Stimulated activated CD8-positive, alpha-beta memory T cell treated with anti-CD3 and anti-CD28 coated beads, Interleukin-7, amount 100 ng/mL, for 4 hours (primary cell): Measurements from ENCODE around the gene MUC4.

ENCODE experiments used
- DNase-seq, 2 donors: peaks; one replicate each; pipeline ENCODE4 v3.0.0-alpha.2; 2020; ENCODE audit warnings: low read depth in 2 of 2

The MUC4 gene, protein sequence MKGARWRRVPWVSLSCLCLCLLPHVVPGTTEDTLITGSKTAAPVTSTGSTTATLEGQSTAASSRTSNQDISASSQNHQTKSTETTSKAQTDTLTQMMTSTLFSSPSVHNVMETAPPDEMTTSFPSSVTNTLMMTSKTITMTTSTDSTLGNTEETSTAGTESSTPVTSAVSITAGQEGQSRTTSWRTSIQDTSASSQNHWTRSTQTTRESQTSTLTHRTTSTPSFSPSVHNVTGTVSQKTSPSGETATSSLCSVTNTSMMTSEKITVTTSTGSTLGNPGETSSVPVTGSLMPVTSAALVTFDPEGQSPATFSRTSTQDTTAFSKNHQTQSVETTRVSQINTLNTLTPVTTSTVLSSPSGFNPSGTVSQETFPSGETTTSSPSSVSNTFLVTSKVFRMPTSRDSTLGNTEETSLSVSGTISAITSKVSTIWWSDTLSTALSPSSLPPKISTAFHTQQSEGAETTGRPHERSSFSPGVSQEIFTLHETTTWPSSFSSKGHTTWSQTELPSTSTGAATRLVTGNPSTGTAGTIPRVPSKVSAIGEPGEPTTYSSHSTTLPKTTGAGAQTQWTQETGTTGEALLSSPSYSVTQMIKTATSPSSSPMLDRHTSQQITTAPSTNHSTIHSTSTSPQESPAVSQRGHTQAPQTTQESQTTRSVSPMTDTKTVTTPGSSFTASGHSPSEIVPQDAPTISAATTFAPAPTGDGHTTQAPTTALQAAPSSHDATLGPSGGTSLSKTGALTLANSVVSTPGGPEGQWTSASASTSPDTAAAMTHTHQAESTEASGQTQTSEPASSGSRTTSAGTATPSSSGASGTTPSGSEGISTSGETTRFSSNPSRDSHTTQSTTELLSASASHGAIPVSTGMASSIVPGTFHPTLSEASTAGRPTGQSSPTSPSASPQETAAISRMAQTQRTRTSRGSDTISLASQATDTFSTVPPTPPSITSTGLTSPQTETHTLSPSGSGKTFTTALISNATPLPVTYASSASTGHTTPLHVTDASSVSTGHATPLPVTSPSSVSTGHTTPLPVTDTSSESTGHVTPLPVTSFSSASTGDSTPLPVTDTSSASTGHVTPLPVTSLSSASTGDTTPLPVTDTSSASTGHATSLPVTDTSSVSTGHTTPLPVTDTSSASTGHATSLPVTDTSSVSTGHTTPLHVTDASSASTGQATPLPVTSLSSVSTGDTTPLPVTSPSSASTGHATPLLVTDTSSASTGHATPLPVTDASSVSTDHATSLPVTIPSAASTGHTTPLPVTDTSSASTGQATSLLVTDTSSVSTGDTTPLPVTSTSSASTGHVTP (N-terminal part only)

DNA sequence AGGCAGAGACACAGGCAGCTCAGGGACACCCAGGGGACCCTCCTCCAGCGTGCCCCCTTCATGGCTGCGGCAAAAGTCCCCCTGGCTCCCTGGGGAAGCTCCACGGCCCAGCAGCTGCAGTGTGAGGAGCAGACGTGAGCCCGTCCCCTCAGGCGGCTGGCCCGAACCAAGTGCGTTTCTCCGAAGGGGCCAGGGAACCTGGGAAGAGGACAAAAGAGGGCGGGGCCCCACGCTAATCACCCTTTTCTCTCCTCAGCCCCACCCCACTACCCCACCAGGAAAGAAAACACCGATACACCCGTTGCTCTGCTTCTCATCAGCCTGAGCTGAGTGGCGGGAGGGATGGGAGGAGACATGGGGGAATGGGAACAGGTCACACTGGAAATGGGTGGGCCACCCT, at the start of gene MUC4:
Gene MUC4, minus strand, starts transcription at position 174 of the 400 bp plus-strand sequence. Its CDS starts 112 bp downstream, at position 62.
- no peak for DNase-seq

DNA sequence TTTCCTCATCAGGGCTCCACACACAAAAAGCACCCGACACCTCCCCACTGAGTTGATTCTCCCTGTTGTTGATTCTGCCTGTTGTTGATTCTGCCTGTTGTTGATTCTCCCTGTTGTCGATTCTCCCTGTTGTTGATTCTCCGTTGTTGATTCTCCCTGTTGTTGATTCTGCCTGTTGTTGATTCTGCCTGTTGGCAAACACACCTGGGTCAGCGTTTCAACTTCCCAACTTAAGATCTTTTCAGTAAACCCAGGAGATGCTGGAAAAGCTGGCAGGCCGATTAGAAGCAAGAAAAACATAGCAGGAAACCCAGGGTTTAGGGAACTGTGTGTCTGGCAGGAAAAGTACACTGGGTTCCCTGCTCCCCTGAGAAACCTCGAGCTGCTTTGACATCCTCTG, 48.7 kb upstream of the MUC4 start:
- DNase-seq, result no peak

DNA sequence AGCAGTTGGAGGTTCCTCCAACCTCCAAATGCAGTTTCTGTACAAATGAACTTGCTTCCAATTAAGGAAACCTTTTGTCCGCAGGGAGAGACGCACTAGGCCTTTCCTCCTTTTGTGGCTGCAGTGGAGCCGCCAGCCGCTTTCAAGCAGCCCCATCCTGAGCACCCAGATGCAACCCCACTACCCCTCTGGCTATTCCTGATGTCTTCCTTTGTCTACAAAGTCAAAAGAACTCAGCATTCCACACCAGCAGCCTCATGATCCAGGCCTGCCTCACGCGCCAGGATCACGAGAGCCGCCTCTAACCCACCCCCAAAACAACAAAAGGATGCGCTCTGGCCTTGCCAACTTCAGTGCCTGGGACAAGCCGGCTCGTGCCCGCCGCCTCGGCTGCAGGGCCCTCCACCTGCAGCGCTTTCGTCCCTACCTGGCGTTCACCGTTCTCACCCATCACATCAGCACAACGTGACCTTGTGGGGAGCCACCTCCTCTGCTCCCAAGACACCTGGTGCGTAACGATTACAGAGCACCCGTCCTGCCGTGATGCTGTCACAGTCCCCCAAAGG, 48.2 kb upstream of the MUC4 start:
- DNase-seq, result no peak

DNA sequence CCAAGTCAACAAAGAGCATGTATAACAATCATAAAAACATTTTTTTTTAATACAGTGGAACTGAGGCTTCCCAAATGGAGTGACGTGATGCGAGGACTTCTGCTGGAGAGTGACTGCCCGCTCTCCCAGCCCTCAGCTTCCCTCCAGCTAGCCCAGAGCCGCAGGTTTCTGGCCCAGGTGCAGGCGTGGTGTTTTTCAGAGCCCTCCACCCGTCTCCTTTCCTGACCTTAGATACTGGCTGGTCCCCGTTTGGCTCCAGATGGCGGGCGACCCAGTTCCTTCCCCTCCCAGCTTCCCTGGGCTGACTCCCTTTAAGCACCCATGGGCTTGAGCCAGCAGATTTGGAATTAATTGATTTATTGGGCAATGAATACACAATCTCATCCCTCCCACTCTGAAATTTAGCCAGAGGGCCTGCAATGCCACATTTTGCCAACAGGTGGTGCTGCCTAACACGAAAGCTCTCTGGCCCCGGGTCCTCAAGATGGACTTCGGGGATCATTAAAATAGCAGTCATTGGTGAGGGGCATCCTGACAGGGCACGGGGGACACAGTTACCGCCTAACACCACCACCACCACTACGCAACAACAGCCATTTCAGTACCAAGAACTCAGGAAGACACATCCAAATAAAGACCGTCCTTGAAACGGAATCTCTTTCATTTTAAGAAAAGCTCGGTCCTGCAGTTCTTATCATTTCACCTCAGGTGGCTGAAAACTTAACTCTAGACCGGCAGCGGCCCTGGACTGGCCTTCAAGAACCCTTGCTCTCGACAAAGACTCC, 47.5 kb upstream of the MUC4 start:
- peak; percentile 50 to 59 for DNase-seq

DNA sequence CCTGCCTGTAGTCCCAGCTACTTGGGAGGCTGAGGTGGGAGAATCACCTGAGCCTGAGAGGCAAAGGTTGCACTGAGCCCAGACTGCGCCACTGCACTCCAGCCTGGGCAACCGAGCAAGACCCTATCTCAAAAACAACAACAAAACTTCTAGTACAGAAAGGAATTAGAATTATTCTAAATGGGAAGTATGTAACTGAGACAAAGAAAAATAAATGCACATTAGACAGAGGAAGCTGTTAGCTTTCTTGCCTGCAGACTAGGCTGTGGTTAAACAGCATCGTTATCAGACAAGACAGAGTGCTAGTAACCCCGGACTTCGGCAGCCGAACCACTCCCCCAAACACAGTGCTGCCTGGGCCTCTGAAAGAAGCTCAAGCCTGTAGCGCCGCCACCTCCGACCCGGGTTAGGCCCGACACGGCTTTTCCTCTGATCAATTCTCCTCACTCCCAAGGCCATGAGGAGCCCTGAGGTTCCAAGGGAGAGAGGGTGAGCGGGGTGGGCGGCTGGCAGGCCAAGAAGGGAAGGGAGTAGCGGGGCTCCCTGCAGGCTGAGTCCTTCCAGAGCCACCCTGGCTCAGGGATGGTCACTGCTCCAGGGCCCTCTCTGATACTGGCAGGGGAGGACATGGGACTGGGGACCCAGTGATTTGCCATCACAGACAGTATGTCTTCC, 44.8 kb upstream of the MUC4 start:
- DNase-seq, result no peak

DNA sequence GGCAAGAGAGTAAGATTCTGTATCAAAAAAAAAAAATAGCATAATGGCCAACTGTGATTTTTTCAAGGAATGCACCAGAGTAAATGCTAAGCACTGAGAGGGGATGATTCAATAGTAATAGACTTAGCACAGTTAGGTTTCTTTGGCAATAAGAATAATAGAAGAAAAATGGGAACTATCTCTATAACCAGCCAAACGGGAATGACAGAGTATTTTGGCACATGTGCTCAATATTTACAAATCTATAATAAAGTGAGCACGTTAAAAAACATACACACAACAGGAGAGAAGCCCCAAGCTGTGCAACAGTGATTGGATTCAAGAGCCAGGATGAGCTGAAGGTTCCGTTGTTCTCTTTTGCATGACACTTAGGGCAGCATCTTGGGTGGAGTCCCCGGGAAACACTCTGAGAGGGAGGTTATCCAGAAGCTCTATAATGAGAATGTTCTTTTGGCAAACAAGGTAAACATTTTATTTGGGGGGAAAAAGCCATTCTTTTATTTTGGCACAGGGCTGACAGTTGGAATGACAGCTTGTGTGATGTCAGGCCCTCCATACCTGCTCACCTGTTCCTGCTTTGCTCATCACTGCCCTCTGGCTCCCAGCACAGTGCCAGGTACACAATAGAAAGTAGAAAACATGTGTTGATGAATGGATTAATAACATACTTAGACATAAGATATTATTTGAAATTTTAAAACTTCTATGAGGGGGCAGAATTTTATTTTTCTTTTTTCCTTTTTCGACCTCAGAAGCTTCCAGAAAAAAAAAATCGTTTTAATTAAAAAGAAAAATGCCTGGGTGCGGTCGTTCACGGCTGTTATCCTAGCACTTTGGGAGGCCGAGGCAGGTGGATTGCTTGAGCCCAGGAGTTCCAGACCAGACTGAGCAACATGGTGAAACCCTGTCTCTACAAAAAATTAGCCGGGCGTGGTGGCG, 44.0 kb upstream of the MUC4 start:
- DNase-seq, result no peak

DNA sequence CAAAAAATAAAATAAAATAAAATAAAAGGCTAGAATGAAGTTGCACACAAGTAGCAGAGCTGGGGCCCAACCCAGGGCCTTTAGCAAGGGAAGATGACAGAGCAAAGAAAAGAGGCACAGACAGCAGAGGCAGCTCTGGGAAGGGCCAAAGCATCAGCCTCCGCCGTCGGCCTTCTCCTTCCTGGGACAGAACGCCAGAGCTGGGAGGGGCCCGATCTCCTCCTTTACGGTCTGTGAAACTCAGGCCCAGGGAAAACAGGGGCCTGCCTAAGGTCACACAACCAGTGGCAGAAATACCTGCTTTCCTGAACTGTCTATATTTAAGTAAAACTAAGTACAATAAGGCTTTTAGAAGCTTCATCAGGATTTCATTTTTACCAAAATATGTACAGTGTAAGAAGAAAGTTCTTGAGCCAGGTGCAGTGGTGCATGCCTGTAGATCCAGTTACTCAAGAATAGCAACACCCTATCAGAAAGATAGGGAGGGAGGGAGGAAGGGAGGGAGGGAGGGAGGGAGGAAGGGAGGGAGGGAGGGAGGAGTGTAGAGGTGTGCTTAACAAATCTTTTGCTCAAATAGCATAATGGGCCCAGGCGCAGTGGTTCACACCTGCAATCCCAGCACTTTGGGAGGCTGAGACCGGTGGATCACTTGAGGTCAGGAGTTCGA, 43.0 kb upstream of the MUC4 start:
- DNase-seq, result no peak

DNA sequence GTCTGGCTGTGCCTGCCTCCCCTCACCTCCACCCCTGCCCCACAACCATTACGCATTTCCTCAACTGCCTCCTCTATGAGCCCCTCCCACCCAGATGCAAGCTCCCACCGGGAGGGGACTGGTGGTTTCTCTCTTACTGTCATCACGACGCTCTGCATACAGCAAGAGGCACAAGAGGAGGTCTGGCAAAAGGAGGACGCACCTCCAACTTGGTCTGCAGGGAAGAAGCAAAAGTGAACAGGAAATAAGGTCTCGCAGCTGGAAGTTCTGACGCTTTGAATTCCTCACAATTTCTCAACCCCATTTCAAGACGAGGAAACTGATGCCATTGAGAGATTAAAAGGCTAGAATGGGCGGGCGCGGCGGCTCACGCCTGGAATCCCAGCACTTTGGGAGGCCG, 42.3 kb upstream of the MUC4 start:
- DNase-seq, result no peak

DNA sequence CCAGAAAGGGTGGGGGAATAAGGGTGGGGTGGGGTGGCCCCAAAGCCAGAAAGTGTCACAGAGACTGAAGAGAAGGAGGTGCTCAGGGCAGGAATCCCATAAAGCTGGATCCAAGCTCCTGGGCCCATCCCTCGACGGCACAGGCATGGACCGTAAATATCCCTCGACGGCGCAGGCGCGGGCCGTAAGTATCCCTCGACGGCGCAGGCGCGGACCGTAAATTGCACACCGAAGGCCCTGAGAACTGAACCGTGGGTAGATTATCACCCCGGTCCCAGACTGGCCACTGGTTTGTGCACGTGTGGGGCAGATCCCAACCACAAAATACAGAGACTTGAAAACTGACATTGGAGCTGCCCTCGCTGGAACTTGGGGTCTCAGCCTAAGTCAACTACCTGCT, 41.3 kb upstream of the MUC4 start:
- DNase-seq, result no peak

DNA sequence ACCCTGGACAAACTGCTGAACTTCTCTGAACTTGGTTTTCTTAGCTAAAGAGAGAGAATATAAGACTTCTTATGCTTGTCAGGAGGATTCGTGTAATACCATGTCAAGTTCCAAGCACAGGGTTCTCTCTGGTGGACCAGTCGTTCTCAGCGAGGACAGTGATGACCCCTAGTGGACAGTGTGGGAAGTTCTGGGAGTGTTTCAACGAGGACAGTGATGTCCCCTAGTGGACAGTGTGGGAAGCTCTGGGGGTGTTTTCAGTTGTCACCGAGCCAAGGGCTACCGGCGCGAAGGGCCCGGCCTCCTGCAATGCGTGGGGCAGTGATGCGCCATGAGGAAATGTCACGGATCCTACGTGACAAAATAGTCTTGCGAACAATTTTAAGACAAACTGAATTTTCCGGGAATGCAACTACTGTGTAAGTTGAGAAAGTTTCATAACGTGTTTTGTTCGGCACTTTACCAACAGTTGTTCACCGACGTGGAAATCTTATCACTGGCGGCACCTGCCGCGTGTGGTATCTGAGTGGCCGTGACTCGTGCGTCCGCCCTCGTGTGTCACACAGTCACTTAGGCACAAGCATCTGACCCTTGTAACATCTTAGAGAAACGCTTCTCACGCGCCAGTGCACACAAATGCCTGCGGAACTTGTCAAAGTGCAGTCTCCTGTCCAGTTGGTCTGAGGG, 39.3 kb upstream of the MUC4 start:
- peak; percentile 72 to 87 for DNase-seq

DNA sequence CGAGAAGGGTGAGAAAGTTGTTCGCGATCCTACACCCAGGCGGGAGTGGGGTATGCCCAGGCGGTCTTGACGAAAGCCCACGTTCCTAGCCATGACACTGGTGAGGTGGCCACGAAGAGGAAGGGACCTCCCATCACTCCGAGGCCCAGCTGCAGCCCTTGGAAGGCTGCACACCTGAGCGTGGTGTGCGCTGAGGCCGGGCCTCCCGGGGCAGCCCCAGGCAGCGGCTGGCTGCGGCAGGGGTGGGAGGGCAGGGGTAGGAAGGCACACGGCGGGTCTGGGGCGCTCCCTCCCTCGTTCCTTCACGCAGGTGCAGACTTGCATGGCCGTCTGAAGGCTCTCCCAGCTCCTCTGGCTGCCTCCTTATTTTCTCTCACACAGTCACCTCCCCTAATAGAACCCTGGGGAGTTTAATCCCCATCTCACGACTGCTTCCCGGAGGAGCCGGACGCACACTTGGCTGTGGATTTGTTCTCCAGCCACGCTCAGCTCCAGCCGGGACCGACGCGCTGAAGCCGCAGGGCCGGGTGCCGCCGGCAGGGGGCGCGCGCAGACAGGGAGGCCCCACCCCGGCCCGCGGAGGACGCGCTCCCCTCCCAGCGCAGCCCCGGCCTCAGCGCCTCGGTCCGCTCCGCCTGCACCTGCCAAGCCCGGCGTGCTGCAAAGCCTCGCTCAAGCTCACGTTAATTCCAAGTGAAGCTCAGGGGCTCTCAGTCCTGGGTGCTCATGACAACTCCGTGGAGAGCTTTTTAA, 37.8 kb upstream of the MUC4 start:
- DNase-seq, result no peak

DNA sequence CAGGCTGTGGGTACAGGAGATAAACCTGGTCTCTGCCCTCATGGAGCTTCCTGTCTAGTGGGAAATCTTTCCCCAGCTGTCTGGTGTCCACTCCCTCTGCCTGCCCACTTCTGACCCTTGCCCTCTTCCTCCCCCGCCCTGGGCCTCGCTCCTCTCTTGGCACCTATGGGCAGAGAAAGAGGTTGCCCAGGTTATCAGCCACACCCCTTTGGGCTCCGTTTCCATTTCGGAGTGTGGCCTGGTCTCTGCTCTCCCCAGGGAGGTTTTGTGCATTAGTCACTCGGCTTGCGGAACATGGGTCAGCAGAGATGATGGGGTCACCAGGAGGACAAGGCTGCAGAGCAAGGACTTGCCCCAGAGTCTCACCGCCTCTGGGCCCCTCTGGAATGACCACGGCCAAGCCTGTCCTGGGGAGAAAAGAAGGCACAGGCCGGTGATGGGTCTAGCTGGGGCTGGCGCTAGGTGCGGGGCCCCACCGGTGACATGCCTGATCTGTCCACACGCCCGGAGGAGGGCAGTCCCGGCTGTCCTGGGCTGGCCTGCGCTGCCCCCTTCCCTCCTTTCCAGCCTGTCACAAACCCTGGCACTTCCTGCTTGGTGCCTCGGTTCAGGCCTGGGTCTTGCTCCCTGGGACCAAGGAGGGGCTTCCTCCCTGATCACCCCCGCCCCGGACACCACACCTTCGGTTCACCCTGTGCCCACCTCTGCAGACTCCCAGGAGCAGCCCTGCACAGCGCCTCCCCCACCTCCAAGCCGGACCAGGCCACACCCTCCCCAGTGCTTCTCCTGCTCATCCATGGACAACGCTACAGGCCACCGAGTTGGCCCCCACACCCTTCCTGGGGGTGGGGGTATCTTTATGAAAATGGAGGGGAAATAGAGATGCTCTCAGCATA, 35.6 kb upstream of the MUC4 start:
- no peak for DNase-seq

DNA sequence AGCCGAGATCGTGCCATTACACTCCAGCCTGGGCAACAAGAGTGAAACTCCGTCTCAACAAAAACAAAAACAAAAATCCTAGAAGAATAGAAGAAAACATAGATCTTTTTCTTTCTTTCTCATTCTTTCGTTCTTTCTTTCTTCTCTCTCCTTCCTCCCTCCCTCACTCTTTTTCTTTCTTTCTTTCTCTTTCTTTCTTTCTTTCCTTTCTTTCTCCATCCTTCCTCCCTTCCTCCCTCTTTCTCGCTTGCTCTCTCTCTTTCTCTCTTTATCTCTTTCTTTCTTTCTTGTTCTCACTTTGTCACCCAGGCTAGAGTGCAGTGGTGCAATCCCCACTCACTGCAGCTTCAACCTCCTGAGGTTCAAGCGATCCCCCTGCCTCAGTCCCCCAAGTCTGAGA, 33.8 kb upstream of the MUC4 start:
- DNase-seq, result no peak

DNA sequence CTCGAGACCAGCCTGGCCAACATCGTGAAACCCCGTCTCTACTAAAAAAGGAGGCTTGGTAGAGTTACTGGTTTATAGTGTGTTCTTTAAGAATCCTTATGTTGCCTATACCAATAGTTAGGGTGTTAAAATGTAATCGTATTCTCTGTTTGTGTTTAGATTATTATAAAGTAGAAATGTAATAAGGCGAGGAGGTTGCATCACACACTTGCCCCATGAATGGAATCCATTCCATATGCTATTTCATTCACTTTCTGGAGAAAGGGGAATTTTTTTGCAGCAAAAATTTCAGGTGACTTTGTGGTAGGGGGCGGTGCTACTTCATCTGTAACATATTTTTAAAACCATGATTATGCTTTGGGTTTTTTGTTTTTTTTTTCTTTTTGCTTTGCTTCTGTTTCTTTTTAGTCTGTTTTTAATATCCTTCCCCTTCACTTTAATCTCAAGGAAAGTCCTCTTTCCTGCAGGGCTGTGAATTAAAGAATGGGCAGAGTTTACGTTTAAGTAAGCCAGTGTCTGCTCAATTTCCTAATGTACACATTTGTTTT, 33.0 kb upstream of the MUC4 start:
- no peak for DNase-seq

DNA sequence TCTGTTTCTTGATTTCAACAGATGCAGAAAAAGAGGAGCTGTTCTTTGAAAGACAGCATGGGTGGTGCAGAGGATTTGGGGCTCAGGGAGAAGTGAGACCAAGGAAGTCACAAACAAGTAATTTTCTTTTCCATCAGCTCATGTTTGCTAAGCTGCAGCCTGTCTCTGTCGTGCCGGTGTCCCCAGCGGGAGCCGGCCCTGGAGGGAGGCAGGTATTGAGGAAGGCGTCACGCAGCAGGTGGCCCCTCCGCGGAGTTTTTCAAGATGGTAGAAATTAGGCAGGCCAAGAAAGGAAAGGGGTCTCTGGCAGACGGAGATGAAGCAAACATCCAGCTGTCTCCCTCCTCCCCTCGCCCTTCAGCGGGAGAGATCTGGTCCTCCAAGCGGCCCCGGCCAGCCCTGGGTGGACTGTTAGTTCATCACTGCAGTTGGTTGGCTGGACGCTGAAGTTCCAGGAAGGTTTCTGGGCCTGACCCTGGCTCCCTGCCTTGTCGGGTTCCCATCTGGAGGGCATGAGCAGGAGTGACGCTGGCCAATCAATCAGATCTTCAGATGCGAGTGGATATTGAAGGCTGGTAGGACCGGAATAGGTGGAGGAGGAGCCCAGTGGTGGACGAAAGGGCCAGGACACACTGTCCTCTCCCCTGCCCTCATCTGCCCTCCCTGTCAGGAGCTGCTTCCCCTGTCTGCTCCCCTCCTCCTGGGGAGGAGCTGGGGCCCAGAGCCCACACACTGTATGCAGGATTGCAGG, 27.7 kb upstream of the MUC4 start:
- no peak for DNase-seq
